Measurements from ENCODE around the gene ULBP2.
"Not testable (repeated sequence)": the region's sequence is repeated elsewhere in the genome, so short reads cannot be mapped to it uniquely, and the experiment has no call there.

DNA sequence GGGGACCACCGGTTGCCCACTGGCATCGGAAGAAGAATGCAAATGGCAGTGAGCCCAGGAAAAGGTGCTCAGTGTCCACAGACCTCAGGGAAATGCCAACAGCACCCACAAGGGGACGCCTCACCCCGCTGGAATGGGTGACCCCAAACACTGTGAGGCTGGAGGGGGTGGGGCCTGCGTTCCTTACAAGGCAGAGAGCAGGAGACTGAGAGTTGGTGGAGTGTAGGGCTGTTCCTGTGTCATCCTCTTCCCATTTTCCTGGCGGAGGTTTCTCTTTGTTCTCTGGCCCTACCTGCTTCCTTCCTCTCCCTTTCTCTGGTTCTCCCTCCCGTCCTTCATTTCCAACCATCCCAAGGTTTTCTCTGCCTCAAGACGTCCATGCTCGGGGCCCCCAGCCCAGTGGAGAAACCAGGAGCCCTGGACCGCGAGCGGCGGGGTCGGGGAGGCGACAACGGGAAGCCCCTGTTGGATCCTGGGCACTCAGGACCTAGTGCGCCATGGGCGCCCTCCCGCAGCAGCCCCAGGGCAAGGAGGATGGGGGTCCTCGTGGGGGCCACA, 3.7 kb upstream of the ULBP2 start:
- TF ChIP-seq, protein P1, sequence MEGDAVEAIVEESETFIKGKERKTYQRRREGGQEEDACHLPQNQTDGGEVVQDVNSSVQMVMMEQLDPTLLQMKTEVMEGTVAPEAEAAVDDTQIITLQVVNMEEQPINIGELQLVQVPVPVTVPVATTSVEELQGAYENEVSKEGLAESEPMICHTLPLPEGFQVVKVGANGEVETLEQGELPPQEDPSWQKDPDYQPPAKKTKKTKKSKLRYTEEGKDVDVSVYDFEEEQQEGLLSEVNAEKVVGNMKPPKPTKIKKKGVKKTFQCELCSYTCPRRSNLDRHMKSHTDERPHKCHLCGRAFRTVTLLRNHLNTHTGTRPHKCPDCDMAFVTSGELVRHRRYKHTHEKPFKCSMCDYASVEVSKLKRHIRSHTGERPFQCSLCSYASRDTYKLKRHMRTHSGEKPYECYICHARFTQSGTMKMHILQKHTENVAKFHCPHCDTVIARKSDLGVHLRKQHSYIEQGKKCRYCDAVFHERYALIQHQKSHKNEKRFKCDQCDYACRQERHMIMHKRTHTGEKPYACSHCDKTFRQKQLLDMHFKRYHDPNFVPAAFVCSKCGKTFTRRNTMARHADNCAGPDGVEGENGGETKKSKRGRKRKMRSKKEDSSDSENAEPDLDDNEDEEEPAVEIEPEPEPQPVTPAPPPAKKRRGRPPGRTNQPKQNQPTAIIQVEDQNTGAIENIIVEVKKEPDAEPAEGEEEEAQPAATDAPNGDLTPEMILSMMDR (IDR thresholded peaks at IDR 0.05; ENCODE audit: low read depth, low read length): not testable (repeated sequence)
- not testable (repeated sequence) for TF ChIP-seq EZH2phosphoT487 (IDR thresholded peaks at IDR 0.05; ENCODE audit: low read depth)

Data from OCI-LY3 (cell line).